ENCODE results near the gene KIF26A.

The KIF26A gene

DNA sequence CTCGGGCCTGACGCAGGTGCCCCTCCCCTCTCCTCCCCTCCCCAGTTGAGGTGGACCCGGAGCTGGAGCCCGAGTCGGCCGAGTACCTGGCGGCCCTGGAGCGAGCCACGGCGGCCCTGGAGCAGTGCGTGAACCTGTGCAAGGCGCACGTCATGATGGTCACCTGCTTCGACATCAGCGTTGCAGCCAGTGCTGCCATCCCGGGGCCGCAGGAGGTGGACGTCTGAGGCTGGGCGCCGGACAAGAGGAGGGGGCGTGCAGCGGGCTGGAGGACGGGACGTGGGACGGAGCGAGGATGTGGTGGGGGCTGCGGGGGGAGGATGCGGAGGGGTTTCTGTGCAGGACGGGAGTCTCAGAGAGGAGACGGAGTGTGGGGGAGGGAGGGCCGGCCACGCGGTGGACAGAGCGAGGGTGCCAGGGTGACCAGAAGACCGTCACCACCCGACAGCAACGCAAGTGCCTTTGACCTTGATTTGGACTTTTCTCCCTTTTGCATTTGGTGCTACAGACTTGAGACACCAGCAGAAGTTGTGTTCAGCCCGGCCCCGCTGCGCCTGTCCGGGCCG lies 41.3 kb downstream of the KIF26A start:
- DNase-seq, result no peak

GRCh38 chr14:104180561-104181165 lies 42.3 kb downstream of the KIF26A start:
- DNase-seq, result no peak

GRCh38 chr14:104181761-104182530 lies 43.6 kb downstream of the KIF26A start:
- DNase-seq, result no peak

DNA sequence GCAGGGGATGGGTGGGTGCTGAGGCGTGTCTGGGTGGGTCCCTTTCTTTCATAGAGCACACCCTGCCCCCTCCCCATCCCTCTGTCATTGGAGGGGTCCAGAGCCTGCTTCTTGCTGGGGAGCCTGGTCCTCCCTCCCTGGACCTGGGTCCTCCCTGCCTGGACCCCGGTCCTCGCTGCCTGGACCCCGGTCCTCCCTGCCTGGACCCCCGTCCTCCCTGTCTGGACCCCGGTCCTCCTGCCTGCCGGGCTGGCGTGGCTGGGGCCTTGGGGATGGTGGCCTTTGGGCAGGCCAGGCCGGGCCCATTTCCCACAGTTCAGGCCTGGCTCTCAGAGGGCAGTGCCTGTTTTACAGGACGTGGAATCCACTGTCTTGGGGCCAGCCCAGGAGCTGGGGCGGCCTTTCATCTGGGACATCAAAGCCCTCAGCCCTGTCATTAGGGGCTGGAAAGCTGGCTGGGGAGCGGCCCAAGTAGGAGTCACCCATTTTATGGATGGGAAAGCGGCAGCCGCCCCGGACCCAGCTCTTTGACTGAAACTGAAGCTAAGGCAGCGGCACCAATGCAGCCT lies 44.6 kb downstream of the KIF26A start:
- DNase-seq, result no peak

- DNase-seq, result no peak
Observed at GRCh38 chr14:104183796-104184195, 45.4 kb downstream of the KIF26A start.

GRCh38 chr14:104184506-104184905 lies 46.1 kb downstream of the KIF26A start:
- DNase-seq, result no peak

- no peak for DNase-seq
Observed at GRCh38 chr14:104184911-104185499, 46.6 kb downstream of the KIF26A start.

GRCh38 chr14:104185916-104186495 lies 47.6 kb downstream of the KIF26A start:
- DNase-seq, result no peak

GRCh38 chr14:104186575-104186974 lies 48.2 kb downstream of the KIF26A start:
- peak; percentile 20 for DNase-seq

- no peak for DNase-seq
Observed at GRCh38 chr14:104187121-104187889, 48.9 kb downstream of the KIF26A start.

- no peak for DNase-seq
Observed at GRCh38 chr14:104187931-104188726, 49.7 kb downstream of the KIF26A start.

DNA sequence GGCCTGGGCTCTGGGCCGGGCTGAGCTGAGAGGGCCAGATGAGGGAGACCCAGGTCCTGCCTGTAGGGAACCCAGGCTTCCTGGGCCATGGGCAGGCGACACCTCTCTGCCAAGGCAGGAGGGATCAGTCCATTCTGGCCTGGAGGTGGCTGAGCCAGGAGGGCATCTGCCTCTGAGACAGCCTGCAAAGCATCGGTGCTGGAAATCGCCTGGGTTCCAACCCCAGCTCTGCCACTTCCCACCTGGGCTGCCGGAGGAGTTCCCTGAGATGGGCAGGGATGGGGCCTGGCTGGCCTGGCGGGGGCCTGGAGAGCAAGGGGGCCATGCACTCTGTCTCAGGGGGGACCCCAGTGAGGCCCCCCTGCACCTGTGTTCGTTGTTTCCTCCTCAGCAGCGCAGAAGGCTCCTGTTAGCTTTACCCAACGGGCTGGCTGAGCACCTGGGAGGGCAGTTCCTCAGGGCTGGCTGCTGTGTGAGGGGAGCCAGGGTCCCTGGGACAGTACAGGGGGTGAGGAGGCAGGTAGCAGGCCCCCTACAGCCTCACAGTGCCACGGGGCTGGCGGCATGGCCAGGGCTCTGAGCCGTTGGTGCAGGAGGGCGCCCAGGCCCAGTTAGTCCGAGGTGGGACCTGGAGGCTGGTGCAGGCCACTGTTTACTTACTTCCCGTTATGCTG lies 50.5 kb downstream of the KIF26A start:
- DNase-seq, result no peak

- no peak for DNase-seq
Observed at GRCh38 chr14:104189629-104190335, 51.4 kb downstream of the KIF26A start.

- no peak for DNase-seq
Observed at GRCh38 chr14:104190396-104191000, 52.1 kb downstream of the KIF26A start.

DNA sequence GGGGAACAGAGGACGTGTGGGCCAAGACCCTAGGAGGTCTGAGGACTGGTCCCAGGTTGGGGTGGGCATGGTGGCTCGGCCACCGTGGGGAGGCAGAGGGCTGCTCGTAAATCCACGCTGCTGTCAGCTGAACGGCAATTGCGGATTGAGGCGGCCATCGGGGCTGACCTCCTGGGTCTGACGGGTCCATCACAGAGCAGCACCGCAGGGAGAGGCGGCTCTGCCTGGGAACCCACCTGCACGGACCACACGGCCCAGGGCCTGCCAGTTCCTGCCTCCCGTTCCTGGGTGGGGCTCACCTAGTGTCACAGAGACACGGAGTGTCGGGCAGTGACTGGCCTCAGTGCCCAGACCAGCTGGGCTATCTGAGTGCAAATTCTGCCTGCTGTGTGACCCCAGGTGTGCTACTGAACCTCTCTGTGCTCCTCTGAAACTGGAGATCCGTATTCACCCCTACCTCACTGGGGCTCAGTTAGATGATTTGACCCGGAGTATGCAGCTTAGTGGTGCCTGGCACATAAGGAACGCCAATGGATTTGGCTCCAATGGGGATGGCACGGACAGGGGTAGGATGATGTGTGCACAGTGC lies 53.1 kb downstream of the KIF26A start:
- no peak for DNase-seq

- DNase-seq, result no peak
Observed at GRCh38 chr14:104192146-104192882, 53.9 kb downstream of the KIF26A start.

DNA sequence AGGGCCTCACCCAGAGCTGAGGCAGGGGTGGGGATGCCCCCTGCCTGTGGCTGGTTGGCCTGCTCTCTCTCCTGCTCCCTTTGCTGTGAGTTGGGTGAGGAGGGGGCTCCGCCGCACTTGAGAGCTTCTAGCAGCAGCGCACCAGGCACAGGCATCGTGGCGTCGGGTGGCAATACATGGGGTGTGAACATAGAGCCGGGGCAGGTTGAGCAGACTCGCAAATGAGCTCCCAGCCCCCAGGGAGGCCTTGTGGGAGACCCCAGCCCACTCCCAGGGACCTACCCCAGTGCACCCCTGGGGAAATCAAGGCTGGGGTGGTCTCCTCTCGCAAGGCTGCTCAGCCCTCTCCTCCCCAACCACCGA lies 54.5 kb downstream of the KIF26A start:
- no peak for DNase-seq

DNA sequence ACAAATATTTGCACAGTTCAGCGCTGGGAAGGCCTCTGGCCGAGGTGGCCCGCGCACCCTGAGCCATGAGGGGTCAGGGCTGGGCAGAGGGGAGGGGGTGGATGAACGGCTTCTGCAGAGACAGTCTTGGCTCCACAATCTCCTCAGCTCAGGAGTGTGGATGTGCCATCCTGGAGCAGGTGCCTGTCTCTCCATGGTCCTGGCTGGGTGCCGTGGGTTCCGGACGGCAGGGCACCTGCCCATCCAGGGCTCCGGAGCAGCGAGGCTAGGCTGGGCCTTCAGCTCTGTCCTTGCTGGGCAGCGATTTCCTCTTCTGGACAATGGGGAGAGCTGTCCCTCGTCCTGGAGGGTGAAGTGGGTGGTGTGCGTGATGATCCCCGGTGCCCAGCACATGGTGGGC lies 55.6 kb downstream of the KIF26A start:
- DNase-seq, result no peak

- DNase-seq, result no peak
Observed at GRCh38 chr14:104194716-104195115, 56.3 kb downstream of the KIF26A start.
